PC-9 (cell line): ENCODE data around the gene AP1G1. TPM values are rescaled to one million over a fixed set of nuclear protein-coding genes. Genes with fewer than 3 reads are reported as not detected.

Experiments used
- BruUV-seq: library from RNA; stranded (reverse); fragments of 400-500 nt; replicated peaks from 2 replicates; lab custom pipeline; 2021; lab: Mats Ljungman, UMichigan
- CTCF ChIA-PET: fragments of 300-600 bp; sonication (Branson Sonifier 250); formaldehyde crosslinking; loops from one replicate; lab custom pipeline; 2022; ENCODE audit warnings: antibody characterized with exemption; lab: Charles Lee
- POLR2A ChIA-PET: fragments of 300-600 bp; sonication (Branson Sonifier 250); formaldehyde crosslinking; loops from one replicate; lab custom pipeline; 2022; ENCODE audit warnings: antibody characterized with exemption; ENCODE audit not compliant: unreplicated experiment; lab: Charles Lee
- DNase-seq, 2 experiments: peaks; one replicate each; pipeline versions ENCODE4 v3.0.0 to v3.0.0-alpha.2; 2015 to 2022; ENCODE audit warnings: mixed read lengths in 1 of 2
- H2AFZ ChIP-seq: fragments of 200-600 bp; sonication (generic); 2 replicates; pipeline ENCODE4 v1.8.1; 2017; ENCODE audit warnings: antibody characterized with exemption
- H3F3A ChIP-seq: fragments of 200-600 bp; sonication (generic); 2 replicates; pipeline ENCODE4 v1.8.1; 2017; ENCODE audit warnings: antibody characterized with exemption, mild to moderate bottlenecking, low read depth; ENCODE audit not compliant: insufficient read depth
- H3K27ac ChIP-seq: fragments of 200-600 bp; sonication (generic); 2 replicates; pipeline ENCODE4 v1.6.1; 2016; ENCODE audit warnings: mixed run types
- H3K27me3 ChIP-seq: fragments of 200-600 bp; sonication (generic); 2 replicates; pipeline ENCODE4 v1.6.1; 2016; ENCODE audit warnings: low read depth, mixed run types; ENCODE audit not compliant: insufficient read depth
- H3K36me3 ChIP-seq: fragments of 200-600 bp; sonication (generic); 2 replicates; pipeline ENCODE4 v1.6.1; 2016; ENCODE audit warnings: low read depth, mixed run types
- H3K4me1 ChIP-seq: fragments of 200-600 bp; sonication (generic); replicated peaks from 2 replicates; pipeline ENCODE4 v1.6.1; 2016; ENCODE audit warnings: mixed run types; ENCODE audit not compliant: insufficient read depth
- H3K4me2 ChIP-seq: fragments of 200-600 bp; sonication (generic); 2 replicates; pipeline ENCODE4 v1.6.1; 2017; ENCODE audit warnings: mixed run types
- H3K4me3 ChIP-seq: fragments of 200-600 bp; sonication (generic); 2 replicates; pipeline ENCODE4 v1.6.1; 2016; ENCODE audit warnings: mixed run types
- H3K79me2 ChIP-seq: fragments of 200-600 bp; sonication (generic); 2 replicates; pipeline ENCODE4 v1.6.1; 2017; ENCODE audit warnings: low read depth, mixed run types
- H3K9me2 ChIP-seq: fragments of 200-600 bp; sonication (generic); 2 replicates; pipeline ENCODE4 v1.8.1; 2017; ENCODE audit warnings: mild to moderate bottlenecking; ENCODE audit not compliant: insufficient read depth
- H3K9me3 ChIP-seq: fragments of 200-600 bp; sonication (generic); 2 replicates; pipeline ENCODE4 v1.8.1; 2016; ENCODE audit warnings: low read depth; ENCODE audit not compliant: insufficient read depth
- H4K20me1 ChIP-seq: fragments of 200-600 bp; sonication (generic); 2 replicates; pipeline ENCODE4 v1.8.1; 2017; ENCODE audit not compliant: insufficient read depth
- EZH2 ChIP-seq: fragments of 200-600 bp; sonication (generic); IDR thresholded peaks from 2 replicates; pipeline ENCODE4 v1.8.0; 2017; ENCODE audit warnings: antibody characterized with exemption, low read depth
- intact Hi-C: fragments of 100-400 bp; cut with micrococcal nuclease; formaldehyde crosslinking; loops from one replicate; pipeline ENCODE4 v1.10.0; 2022; ENCODE audit not compliant: unreplicated experiment
- total RNA-seq: library from RNA; stranded (reverse); gene quantifications from 2 replicates; pipeline ENCODE4 v1.2.3, GENCODE V29; 2021
- TF ChIP-seq, protein P1 (sequence below): fragments of 200-600 bp; sonication (generic); conservative IDR thresholded peaks from 2 replicates; pipeline ENCODE4 v1.6.1; 2017; ENCODE audit warnings: mixed run types, antibody characterized with exemption, mild to moderate bottlenecking, moderate library complexity

AP1G1 gene
- total RNA-seq, 1 experiment from 2014 or later = 72.5 TPM

GRCh38 chr16:71852158-71852557, 43.5 kb upstream of the AP1G1 start:
- Histone ChIP-seq H3F3A (no peaks in the 10 kb centered on the region), H3K9me3 (no peaks in the 10 kb centered on the region), H3K27ac (no peak overlapping the region), H3K4me2 (no peak overlapping the region), H3K79me2 (peaks cover 16% of the 10 kb centered on the region), H2AFZ (no peak overlapping the region), H3K27me3 (no peaks in the 10 kb centered on the region), H3K4me1 (peaks cover 4% of the 10 kb centered on the region), H3K4me3 (no peak overlapping the region), H3K9me2 (no peaks in the 10 kb centered on the region), H4K20me1 (0 out of 2 replicates have a peak, but pooled peaks cover 3% of the 10 kb centered on the region), H3K36me3 (peaks cover 8% of the 10 kb centered on the region; the same call in 1 of the 2 replicates)
- BruUV-seq = no TSS peak
- DNase-seq = no peak
- ChIA-PET CTCF (no interaction called here), POLR2A (interaction anchor here (0.6 kb wide), 1 partner anchor 123 kb away, joined by 3 read pairs; no protein-coding TSS in a partner anchor)
- TF ChIP-seq, protein P1, sequence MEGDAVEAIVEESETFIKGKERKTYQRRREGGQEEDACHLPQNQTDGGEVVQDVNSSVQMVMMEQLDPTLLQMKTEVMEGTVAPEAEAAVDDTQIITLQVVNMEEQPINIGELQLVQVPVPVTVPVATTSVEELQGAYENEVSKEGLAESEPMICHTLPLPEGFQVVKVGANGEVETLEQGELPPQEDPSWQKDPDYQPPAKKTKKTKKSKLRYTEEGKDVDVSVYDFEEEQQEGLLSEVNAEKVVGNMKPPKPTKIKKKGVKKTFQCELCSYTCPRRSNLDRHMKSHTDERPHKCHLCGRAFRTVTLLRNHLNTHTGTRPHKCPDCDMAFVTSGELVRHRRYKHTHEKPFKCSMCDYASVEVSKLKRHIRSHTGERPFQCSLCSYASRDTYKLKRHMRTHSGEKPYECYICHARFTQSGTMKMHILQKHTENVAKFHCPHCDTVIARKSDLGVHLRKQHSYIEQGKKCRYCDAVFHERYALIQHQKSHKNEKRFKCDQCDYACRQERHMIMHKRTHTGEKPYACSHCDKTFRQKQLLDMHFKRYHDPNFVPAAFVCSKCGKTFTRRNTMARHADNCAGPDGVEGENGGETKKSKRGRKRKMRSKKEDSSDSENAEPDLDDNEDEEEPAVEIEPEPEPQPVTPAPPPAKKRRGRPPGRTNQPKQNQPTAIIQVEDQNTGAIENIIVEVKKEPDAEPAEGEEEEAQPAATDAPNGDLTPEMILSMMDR = no peak
- TF ChIP-seq EZH2 = no peak
- intact Hi-C loops = no loop called here

DNA sequence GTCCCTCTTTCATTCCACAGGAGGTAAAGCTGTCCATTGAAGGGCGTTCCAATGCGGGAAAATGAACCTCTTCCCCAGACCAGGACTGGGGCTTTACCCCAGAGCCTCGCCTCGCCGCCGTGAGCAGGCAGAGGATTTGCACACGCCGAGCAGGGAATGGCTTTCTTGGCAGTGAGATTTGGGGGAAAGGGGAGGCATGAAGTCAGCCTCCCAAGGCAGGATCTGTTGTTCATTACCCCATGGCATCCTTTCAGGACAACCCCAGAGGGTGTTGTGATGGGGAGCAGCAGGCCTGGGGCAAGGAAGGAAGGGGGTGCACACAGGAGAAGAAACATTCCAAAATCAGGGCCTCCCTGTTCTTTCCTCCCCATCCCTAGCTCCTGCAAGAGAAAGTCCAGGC, 43.1 kb upstream of the AP1G1 start:
- H3K79me2 ChIP-seq = peaks cover 20% of the 10 kb centered on the region
- no peak for DNase-seq

DNA sequence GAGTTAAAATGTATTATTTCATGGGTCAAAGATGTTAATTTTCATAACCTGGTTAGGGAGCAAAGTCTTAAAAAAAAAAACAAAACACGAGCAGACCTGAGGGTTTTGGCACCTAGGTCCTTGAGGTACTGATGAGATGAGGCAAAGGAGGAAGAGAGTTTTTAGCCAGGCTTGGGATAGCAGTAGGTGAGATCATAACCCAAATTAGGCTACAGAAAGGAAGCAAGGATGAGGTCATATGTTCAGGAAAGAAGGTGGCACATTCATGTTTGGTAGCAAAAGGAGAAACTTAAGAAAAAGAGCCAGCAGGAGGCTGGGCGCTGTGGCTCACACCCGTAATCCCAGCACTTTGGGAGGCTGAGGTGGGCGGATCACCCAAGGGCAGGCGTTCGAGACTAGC, 40.0 kb upstream of the AP1G1 start:
- Histone ChIP-seq H3K4me3 (no peak overlapping the region), H3K4me2 (no peak overlapping the region), H2AFZ (no peak overlapping the region), H4K20me1 (no peaks in the 10 kb centered on the region), H3K36me3 (peaks cover 8% of the 10 kb centered on the region; the same call in 1 of the 2 replicates), H3K27ac (no peak overlapping the region), H3K9me2 (no peaks in the 10 kb centered on the region), H3K9me3 (no peaks in the 10 kb centered on the region), H3F3A (peaks cover 4% of the 10 kb centered on the region; the same call in 1 of the 2 replicates), H3K79me2 (peaks cover 29% of the 10 kb centered on the region), H3K27me3 (no peaks in the 10 kb centered on the region), H3K4me1 (peaks cover 9% of the 10 kb centered on the region)
- CTCF ChIA-PET = no interaction called here
- TF ChIP-seq EZH2 = no peak
- TF ChIP-seq, protein P1 = no peak
- DNase-seq = no peak
- POLR2A ChIA-PET = no interaction called here
- no TSS peak for BruUV-seq
- intact Hi-C loops = no loop called here

More for the DNA sequence above, 43.1 kb upstream of the AP1G1 start:
- no peaks in the 10 kb centered on the region for H3F3A ChIP-seq
- no TSS peak for BruUV-seq
- 0 out of 2 replicates have a peak, but pooled peaks cover 3% of the 10 kb centered on the region for H4K20me1 ChIP-seq
- no peak overlapping the region for H3K4me2 ChIP-seq
- ChIA-PET CTCF (no interaction called here), POLR2A (interaction anchor here (0.6 kb wide), 1 partner anchor 123 kb away, joined by 3 read pairs; no protein-coding TSS in a partner anchor)
- no peak overlapping the region for H2AFZ ChIP-seq
- H3K4me3 ChIP-seq = no peak overlapping the region
- no peaks in the 10 kb centered on the region for H3K9me3 ChIP-seq
- H3K27me3 ChIP-seq = no peaks in the 10 kb centered on the region
- peaks cover 8% of the 10 kb centered on the region for H3K4me1 ChIP-seq
- TF ChIP-seq, protein P1 = no peak
- no peak for TF ChIP-seq EZH2
- H3K36me3 ChIP-seq = peaks cover 8% of the 10 kb centered on the region; the same call in 1 of the 2 replicates
- intact Hi-C loops = no loop called here
- no peak overlapping the region for H3K27ac ChIP-seq
- H3K9me2 ChIP-seq = no peaks in the 10 kb centered on the region
